Activated naive CD8-positive, alpha-beta T cell treated with anti-CD3 and anti-CD28 coated beads, Interleukin-2, amount 50 U/mL, for 16 hours (primary cell): ENCODE data around the gene LRRC61.
"Not testable (repeated sequence)": the region's sequence is repeated elsewhere in the genome, so short reads cannot be mapped to it uniquely, and the experiment has no call there.

Experiments
- DNase-seq: peaks from one replicate; pipeline ENCODE4 v3.0.0-alpha.2; 2020; ENCODE audit warnings: low read depth, low spot score

Gene LRRC61

GRCh38 chr7:150322833-150323681 is at the start of gene LRRC61, which contains the start of gene ACTR3C:
LRRC61 (plus strand) TSS chr7:150323355; CDS start chr7:150336862, 13,507 bp downstream.
ACTR3C (minus strand) TSS chr7:150323545; CDS start chr7:150295296, 28,249 bp downstream.
- peak; percentile 36 for DNase-seq

- DNase-seq: not testable (repeated sequence)
These were observed 46.9 kb upstream of the LRRC61 start for GRCh38 chr7:150276132-150276695.

- DNase-seq: not testable (repeated sequence)
These were observed 44.8 kb upstream of the LRRC61 start for GRCh38 chr7:150278383-150278782.

GRCh38 chr7:150281681-150282403 is 41.3 kb upstream of the LRRC61 start:
- not testable (repeated sequence) for DNase-seq

GRCh38 chr7:150283111-150283510 is 40.0 kb upstream of the LRRC61 start:
- DNase-seq: not testable (repeated sequence)

- DNase-seq: not testable (repeated sequence)
These were observed 39.5 kb upstream of the LRRC61 start for GRCh38 chr7:150283608-150284007.

GRCh38 chr7:150285849-150286754 is 37.1 kb upstream of the LRRC61 start:
- DNase-seq: not testable (repeated sequence)

- DNase-seq: not testable (repeated sequence)
These were observed 35.3 kb upstream of the LRRC61 start for GRCh38 chr7:150287815-150288214.

- not testable (repeated sequence) for DNase-seq
These were observed 34.3 kb upstream of the LRRC61 start for GRCh38 chr7:150288816-150289215.

GRCh38 chr7:150290317-150290716 is 32.8 kb upstream of the LRRC61 start:
- not testable (repeated sequence) for DNase-seq

GRCh38 chr7:150295027-150295426 is 28.1 kb upstream of the LRRC61 start:
- DNase-seq: not testable (repeated sequence)

- DNase-seq: not testable (repeated sequence)
These were observed 27.5 kb upstream of the LRRC61 start for GRCh38 chr7:150295614-150296013.

- DNase-seq: not testable (repeated sequence)
These were observed 26.4 kb upstream of the LRRC61 start for GRCh38 chr7:150296802-150297201.

- not testable (repeated sequence) for DNase-seq
These were observed 25.2 kb upstream of the LRRC61 start for GRCh38 chr7:150297978-150298377.

- DNase-seq: not testable (repeated sequence)
These were observed 20.2 kb upstream of the LRRC61 start for GRCh38 chr7:150302908-150303310.

- not testable (repeated sequence) for DNase-seq
These were observed 18.5 kb upstream of the LRRC61 start for GRCh38 chr7:150304499-150305258.

- DNase-seq: not testable (repeated sequence)
These were observed 17.8 kb upstream of the LRRC61 start for GRCh38 chr7:150305259-150305902.

- not testable (repeated sequence) for DNase-seq
These were observed 17.3 kb upstream of the LRRC61 start for GRCh38 chr7:150305903-150306284.

- DNase-seq: not testable (repeated sequence)
These were observed 16.8 kb upstream of the LRRC61 start for GRCh38 chr7:150306377-150306776.

- DNase-seq: no peak
These were observed 16.0 kb upstream of the LRRC61 start for GRCh38 chr7:150307129-150307528.
